ENCODE results near the gene VDR. TPM values are rescaled to one million over a fixed set of nuclear protein-coding genes. Genes with fewer than 3 reads are reported as not detected.

The VDR gene
- polyA plus RNA-seq, 1 donor (not counting 4 experiments of a cell fraction or from before 2014, with no cell fraction given), result 43.3 TPM

- Histone ChIP-seq H3K4me3 (ENCODE audit: control insufficient read depth in 2 of 3, extremely low read depth in 1 of 3, insufficient read depth in 2 of 3, low read depth in 1 of 3, low read length in 3 of 3) (no peak overlapping the region), H3K36me3 (ENCODE audit: control insufficient read depth in 2 of 2, extremely low read depth in 1 of 2, insufficient read depth in 2 of 2, low read length in 2 of 2) (peaks cover 24 to 46% of the 10 kb centered on the region in 2 experiments), H3K79me2 (ENCODE audit: control insufficient read depth, insufficient read depth, low read length) (peaks cover 2% of the 10 kb centered on the region), H3K4me1 (ENCODE audit: control insufficient read depth, extremely low read depth, insufficient read depth, low read length) (peaks cover 48% of the 10 kb centered on the region), H4K20me1 (ENCODE audit: control insufficient read depth, extremely low read depth, insufficient read depth, low read length) (no peaks in the 10 kb centered on the region), H3K27ac (ENCODE audit: control insufficient read depth, insufficient read depth, low read length) (peak overlapping the region; percentile 80), H3K4me2 (ENCODE audit: control insufficient read depth, extremely low read depth, insufficient read depth, low read depth, low read length) (peak overlapping the region; percentile 79), H3K9me1 (ENCODE audit: control insufficient read depth, extremely low read depth, insufficient read depth, low read length) (peaks cover 10% of the 10 kb centered on the region), H3K9ac (ENCODE audit: control insufficient read depth, extremely low read depth, insufficient read depth, low read length) (peak overlapping the region; percentile 68), H3K27me3 (ENCODE audit: control insufficient read depth, extremely low read depth, insufficient read depth, low read length) (no peaks in the 10 kb centered on the region), H2AFZ (ENCODE audit: control insufficient read depth, low read length) (no peak overlapping the region), H3K9me3 (ENCODE audit: control insufficient read depth, low read depth, low read length) (no peaks in the 10 kb centered on the region)
- DNase-seq (ENCODE audit: low read depth, low spot score) (no peak), FAIRE-seq (no peak)
- no peak for TF ChIP-seq EZH2 (IDR thresholded peaks at IDR 0.05; ENCODE audit: low read length)
- no peak for TF ChIP-seq CTCF (optimal IDR thresholded peaks at IDR 0.05 in 1 of 3, IDR thresholded peaks at IDR 0.05 in 1 of 3, conservative IDR thresholded peaks at IDR 0.05 in 1 of 3; ENCODE audit: extremely low read depth in 1 of 3, insufficient read depth in 2 of 3, low read length in 3 of 3)
- dilution Hi-C loops (cut with MboI; ENCODE audit: extremely low pct_ligation_motif_present, low sequenced_read_pairs), result no loop called here
Measured at GRCh38 chr12:47862881-47863280, 41.9 kb downstream of the VDR start.

DNA sequence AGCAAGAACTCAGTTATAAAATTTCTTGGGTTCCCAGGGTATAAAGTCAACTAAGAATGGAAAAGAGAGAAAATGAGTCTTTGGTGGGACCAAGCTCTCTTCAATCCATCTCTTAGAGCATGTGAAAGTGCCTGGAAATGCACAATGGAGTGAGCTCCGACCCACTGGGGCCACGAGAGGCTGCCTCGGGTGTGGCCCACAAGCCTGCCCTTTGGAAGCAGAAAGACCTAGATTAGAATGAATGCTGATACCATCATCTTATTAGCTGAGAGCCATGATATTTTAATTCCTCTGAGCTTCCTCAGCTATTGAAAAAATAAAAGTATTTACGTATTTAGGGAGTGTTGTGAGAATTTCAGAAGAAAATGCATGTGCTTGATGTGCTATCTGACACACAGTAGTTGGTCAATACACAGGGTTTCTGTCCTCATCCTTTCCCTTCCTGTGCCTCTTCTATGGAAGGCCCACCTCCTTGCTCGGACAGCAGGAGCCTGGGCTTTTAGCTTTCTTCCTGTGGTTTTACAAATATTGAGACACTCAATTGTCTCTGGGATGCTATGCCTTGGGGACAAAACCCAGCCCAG, 42.5 kb downstream of the VDR start:
- Histone ChIP-seq H4K20me1 (ENCODE audit: control insufficient read depth, extremely low read depth, insufficient read depth, low read length) (no peaks in the 10 kb centered on the region), H3K27me3 (ENCODE audit: control insufficient read depth, extremely low read depth, insufficient read depth, low read length) (no peaks in the 10 kb centered on the region), H3K79me2 (ENCODE audit: control insufficient read depth, insufficient read depth, low read length) (peaks cover 2% of the 10 kb centered on the region), H3K36me3 (ENCODE audit: control insufficient read depth in 2 of 2, extremely low read depth in 1 of 2, insufficient read depth in 2 of 2, low read length in 2 of 2) (peaks cover 25 to 50% of the 10 kb centered on the region in 2 experiments), H3K9me3 (ENCODE audit: control insufficient read depth, low read depth, low read length) (no peaks in the 10 kb centered on the region), H3K4me1 (ENCODE audit: control insufficient read depth, extremely low read depth, insufficient read depth, low read length) (peaks cover 44% of the 10 kb centered on the region), H3K9ac (ENCODE audit: control insufficient read depth, extremely low read depth, insufficient read depth, low read length) (no peak overlapping the region), H3K27ac (ENCODE audit: control insufficient read depth, insufficient read depth, low read length) (peak overlapping the region; percentile 80), H2AFZ (ENCODE audit: control insufficient read depth, low read length) (no peak overlapping the region), H3K4me3 (ENCODE audit: control insufficient read depth in 2 of 3, extremely low read depth in 1 of 3, insufficient read depth in 2 of 3, low read depth in 1 of 3, low read length in 3 of 3) (no peak overlapping the region), H3K4me2 (ENCODE audit: control insufficient read depth, extremely low read depth, insufficient read depth, low read depth, low read length) (no peak overlapping the region), H3K9me1 (ENCODE audit: control insufficient read depth, extremely low read depth, insufficient read depth, low read length) (peaks cover 10% of the 10 kb centered on the region)
- TF ChIP-seq CTCF (optimal IDR thresholded peaks at IDR 0.05 in 1 of 3, IDR thresholded peaks at IDR 0.05 in 1 of 3, conservative IDR thresholded peaks at IDR 0.05 in 1 of 3; ENCODE audit: extremely low read depth in 1 of 3, insufficient read depth in 2 of 3, low read length in 3 of 3) (no peak), EZH2 (IDR thresholded peaks at IDR 0.05; ENCODE audit: low read length) (no peak)
- FAIRE-seq, result no peak
- DNase-seq (ENCODE audit: low read depth, low spot score), result no peak
- dilution Hi-C loops (cut with MboI; ENCODE audit: extremely low pct_ligation_motif_present, low sequenced_read_pairs), result no loop called here
